DMS153 treated with DMSO at 0.1 percent for 48 hours (cell line): ENCODE data around the gene MRPS16.
"Not testable (repeated sequence)": the region's sequence is repeated elsewhere in the genome, so short reads cannot be mapped to it uniquely, and the experiment has no call there.

Source experiments
- DNase-seq: peaks from one replicate; lab custom pipeline; 2025; ENCODE audit not compliant: unreplicated experiment; lab: John Stamatoyannopoulos, UW

The MRPS16 gene

DNA sequence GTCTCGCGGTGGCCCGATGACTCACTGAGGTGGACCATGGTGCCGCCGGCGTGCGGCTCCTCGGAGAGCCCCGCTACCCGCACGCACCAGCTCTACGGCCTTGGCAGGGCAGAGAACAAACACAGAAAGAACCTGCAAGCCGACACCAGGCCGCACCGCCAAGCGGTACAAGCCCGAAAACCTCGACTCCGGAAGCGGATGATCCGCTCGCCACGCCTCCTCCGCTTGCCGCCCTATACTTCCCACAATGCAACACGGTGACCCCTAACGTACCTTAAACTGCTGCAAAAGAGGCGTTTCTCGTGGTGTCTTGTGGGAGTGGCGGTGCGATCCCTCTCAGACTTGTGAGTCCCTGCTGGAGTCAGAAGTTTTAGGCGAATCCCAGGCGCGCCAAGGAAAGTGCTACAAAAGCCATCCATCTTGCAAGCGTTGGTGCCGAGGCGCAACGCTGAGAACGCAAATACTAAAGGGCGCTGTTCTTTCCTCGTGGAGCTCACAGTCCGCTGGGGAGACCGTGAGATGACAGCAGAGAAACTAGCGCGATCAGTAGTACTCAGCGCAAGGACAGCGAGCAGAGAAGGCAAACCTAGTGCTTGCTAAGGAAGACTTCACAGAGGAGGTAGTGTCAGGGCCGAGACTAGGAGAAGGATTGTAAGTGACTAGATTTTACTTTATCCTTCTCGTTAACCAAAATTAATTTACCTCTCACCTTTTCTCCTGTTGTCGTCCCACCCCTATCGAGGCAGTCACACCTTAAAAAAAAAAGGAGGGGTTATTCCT lies at the start of gene MRPS16:
Gene MRPS16, minus strand, starts transcription at position 200 of the 780 bp plus-strand sequence. Its CDS starts 162 bp downstream, at position 38.
- DNase-seq: peak; percentile 94

DNA sequence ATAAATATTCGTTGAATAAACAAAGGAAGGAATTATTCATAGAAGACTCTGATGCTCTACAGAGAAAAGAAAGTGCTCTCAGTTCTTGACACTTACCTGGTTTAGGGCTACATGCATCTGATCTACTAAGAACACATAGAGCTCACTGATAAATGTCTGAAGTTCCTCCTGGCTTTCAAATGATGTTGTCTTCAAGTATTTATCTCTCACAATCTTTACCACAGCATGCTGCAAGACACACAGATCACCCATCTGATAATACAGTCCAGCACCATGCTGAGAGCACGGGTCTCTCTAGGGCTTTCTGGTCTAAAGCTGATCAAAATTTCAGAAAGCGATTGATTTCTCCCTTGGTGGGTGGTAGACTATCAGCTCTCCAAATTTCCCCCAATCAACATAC lies 44.5 kb upstream of the MRPS16 start:
- DNase-seq: no peak

DNA sequence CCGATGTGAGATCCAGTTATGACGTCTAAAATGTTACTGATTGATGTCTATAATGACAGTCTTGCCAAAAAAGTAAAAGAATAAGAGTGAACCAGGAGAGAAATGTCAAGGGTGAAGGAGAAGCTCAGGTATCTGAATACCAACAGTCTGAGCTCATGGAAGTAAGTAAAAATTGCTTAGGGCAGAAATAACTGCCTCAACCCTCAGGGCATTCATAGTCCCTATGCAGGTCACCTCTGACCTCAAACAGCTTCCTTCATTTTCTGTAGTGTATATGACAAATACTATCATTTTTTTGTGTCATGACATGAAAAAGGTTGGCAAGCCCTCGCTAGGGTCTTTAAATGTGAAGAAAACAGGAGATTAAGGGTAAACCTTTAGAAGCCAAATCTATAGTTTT lies 41.0 kb upstream of the MRPS16 start:
- DNase-seq: no peak

DNA sequence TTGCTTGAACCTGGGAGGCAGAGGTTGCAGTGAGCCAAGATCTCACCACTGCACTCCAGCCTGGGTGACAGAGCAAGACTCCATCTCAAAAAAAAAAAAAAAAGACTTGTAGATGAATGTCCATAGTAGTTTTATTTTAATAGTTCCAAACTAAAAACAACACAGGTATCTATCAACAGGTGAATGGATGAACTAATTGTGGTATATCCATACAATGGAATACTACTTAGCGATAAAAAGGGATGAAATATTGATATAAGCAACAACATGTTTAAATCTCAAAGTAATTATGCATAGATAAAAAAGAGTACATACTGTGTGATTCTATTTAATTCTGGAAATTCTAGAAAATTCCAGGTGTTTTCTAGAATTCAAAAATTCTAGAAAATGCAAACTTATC lies 37.5 kb upstream of the MRPS16 start:
- DNase-seq: no peak

DNA sequence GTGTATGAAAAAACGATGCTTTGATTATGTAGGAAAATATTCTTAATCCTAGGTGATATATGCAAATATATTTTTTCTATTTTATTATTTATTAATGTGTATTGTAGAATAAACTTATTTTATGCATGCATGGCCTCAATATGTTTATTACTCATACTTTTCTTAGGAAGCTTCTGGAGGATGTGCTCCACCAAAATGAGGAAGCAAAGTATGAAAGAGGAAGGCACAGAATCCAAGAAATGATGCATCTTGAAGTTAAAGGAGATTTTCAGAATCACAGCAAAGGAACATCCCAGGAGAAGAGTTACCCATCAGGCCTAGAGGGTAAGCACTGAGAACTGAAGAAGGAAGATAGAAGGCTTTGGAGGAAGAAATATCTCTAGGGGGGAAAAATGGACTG lies 35.0 kb upstream of the MRPS16 start:
- DNase-seq: no peak

DNA sequence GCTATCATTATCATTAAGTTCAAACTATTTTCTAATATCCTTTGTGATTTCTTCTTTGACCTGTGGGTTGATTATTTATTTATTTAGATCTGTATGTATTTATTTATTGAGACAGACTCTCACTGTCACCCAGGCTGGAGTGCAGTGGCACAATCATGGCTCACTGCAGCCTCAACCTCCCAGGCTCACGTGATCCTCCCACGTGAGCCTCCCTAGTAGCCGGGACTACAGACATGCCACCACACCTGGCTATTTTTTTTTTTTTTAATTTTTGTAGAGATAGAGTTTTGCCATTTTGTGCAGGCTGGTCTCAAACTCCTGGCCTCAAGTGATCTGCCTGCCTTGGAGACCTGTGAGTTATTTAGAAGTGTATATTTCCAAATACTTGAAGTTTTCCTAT lies 28.7 kb upstream of the MRPS16 start:
- no peak for DNase-seq

DNA sequence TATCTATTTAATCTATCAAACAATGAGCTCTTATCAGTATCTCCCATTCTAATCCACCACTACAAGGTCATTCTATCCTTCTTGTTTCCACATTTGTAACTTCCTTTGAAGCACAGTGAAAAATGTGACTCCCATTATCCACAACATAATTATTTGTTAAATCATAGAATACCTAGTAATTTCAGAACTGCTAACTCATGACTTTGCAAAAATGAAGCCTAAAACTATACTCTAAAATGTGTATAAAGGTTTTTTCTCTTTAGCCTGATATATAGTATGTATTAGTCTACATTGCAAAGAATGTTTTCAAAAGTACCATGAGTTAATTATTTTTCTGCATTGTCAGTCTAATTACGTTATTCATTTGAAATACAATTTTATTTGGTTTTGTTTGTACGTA lies 12.0 kb upstream of the MRPS16 start:
- no peak for DNase-seq

DNA sequence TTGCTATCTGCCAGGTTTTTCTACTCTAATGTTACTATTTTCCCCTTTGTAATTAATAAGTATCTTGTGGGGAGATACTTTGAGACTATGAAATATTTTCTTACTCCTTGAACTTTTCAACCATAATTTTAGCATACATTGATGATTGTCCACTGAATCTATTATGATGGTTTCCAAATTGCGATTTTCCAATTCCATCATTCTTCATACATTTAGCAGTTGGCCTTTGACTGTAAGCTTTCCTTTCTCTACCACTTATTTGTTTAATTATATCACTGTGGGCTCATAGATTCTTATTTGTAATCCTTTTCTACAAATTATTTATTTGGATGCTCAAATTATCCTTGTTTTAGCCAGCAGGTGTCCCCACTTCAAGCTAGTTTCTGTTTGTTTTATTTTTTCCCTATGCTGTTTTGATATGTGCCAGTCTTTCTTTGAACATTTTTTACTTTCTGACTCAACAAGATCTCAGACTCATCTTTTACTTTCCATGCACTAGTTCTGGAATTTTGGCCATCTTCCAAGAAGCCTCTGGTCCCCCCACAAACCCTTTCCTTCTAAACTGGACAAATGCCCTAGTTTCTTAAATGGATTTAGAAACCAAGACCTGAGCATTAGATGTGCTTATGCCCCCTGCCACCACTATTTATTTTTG lies 11.4 kb upstream of the MRPS16 start:
- no peak for DNase-seq

DNA sequence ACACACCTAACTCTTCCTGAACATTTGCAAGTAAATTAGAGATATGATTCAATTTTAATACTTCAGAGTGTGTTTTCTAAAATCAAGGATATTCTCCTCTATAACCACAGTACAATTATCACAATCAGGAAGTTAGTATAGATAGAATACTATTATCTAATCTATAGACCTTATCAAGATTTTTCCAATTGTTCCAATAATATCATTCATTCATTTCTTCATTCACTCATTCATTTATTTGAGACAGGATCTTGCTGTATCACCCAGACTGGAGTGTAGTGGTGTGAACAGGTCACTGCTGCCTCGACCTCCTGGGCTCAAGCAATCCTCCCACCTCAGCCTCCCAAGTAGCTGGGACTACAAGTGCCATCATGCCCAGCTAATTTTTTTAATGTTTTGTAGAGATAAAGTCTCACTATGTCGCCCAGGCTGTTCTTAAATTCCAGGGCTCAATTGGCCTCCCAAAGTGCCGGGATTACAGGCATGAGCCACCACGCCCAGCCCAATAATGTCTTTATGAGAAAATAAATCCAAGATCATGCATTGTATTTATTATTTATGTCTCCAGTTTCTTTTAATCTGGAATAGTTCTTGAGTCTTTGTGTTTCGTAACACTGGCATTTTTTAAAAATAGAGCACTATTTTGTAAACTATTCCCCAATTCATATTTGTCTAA lies 10.6 kb upstream of the MRPS16 start:
- no peak for DNase-seq

DNA sequence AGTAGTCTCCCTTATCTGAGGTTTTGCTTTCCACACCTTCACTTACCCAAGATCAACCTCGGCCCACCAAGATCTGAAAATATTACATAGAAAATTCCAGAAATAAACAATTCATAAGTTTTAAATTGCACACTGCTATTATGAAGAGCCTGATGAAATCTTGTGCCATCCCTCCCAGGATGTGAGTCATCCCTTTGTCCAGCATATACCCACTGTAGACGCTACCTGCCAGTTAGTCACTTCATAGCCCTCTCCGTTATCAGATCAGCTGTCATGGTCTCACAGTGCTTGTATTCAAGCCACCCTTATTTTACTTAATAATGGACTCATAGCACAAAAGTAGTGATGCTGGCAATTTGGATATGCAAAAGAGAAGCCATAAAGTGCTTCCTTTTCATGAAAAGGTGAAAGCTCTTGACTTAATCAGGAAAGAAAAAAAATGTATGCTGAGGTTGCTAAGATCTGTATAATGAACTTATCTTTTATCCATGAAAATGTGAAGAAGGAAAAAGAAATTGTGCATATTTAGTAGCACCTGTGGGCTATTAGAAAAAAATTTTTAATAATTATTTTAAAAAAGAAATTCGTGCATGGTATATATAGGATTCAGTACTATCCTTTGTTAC lies 9.8 kb upstream of the MRPS16 start:
- DNase-seq: no peak

DNA sequence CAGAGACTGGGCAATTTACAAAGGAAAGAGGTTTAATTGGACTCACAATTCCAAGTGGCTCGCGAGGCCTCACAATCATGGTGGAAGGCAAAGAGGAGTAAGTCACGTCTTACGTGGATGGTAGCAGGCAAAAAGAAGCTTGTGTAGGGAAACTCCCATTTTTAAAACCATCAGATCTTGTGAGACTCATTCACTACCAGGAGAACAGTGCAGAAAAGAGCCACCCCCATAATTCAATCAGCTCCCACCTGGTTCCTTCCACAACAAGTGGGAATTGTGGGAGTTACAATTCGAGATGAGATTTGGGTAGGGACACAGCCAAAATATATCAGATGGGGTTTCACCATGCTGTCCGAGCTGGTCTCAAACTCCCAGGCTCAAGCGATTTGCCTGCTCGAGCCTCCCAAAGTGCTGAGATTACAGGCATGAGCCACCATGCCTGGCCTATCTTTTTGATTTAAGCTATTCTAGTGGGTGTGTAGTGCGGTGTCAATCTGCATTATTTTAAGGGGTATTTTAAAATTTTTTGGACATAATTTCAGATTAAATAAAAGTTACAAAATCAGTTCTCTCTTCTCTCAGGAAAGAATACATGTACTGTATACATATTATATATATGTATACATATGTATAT lies 9.0 kb upstream of the MRPS16 start:
- DNase-seq: no peak

DNA sequence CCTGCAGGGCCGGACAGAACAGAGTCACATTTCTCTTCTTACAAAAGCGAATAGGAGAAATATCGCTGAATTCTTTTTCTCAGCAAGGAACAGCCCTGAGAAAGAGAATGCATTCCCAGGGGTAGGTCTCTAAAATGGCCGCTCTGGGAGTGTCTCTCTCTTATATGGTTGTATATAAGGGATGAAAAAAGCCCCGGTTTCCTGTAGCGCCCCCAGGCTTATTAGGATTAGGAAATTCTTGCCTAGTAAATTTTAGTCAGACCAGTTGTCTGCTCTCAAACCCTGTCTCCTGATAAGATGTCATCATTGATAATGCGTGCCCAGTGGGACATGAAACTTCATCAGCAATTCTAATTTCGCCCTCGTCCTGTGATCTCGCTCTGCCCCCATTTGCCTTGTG lies 6.2 kb upstream of the MRPS16 start:
- DNase-seq: not testable (repeated sequence)

DNA sequence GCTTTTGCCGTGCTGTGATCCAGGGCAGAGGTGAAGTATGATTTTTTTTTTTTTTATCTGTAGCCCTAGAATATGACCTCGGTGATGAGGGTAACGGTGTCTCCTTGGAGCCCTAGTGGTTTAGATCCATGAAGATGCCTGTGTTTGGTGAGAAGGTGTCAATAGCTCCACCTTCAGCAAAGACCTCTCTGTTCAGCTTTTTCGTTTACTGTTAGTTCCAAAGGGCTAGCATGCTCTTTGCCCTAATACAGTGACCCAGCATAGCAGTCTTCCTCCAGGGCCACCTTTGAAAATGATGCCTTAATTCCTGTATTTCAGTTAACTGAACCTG lies 746 bp upstream of the MRPS16 start:
- DNase-seq: no peak

DNA sequence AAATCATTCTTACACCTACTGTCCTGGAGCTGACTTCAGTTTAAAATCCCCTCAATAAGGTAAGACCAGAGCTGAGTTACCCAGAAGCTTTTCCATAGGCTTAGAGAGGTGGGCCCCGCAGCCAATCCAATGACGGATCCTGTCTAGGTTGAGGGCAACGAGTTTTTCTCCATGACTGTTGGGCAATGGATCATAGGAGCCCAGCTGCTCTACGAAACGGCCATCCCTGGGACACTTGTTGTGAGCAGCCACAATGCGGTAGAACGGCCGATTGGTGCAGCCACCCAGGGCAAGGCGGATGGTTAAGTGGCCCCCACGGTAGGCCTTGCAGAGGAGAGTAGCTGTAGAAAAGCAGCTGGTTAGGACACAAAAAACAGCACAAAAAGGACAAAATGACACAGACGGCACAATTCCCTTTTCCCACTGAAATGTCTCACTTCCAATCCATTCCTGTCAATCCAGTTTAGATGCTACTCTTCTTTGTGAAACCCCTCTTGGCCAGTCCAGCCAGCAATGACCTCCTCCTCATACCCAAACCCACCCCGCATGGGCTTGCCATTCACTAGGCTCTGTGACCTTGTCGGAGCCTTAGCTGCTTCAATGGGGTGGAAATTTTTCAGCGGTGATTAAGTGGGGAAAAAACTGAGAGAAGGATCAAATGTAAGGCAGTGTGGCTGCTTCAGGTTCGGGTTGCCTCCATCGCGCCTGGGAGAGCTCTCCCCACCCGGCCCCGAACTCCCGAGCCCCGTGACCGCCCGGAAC lies 580 bp downstream of the MRPS16 start:
- DNase-seq: no peak

DNA sequence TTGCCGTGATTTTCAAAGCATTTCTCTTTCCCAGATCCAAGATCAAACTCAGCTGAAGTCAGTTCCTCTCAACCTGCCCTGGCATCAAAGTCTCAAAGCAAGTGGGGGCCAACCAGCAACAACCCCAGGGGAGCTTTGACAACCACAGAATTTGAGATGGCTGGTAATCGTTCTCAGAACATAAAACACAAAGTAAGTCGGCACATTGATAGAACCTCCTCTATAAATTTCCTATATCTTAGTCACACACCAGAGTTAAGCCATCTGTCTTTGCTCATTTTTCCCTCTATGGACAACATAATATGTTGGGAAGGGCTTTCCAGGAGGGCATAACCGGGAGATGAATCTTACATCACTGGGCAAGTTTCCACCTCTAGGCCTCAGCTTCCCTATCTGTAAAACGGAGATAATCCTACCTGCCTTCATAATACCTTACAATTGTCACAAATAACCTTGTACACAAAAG lies 4.2 kb downstream of the MRPS16 start:
- no peak for DNase-seq

DNA sequence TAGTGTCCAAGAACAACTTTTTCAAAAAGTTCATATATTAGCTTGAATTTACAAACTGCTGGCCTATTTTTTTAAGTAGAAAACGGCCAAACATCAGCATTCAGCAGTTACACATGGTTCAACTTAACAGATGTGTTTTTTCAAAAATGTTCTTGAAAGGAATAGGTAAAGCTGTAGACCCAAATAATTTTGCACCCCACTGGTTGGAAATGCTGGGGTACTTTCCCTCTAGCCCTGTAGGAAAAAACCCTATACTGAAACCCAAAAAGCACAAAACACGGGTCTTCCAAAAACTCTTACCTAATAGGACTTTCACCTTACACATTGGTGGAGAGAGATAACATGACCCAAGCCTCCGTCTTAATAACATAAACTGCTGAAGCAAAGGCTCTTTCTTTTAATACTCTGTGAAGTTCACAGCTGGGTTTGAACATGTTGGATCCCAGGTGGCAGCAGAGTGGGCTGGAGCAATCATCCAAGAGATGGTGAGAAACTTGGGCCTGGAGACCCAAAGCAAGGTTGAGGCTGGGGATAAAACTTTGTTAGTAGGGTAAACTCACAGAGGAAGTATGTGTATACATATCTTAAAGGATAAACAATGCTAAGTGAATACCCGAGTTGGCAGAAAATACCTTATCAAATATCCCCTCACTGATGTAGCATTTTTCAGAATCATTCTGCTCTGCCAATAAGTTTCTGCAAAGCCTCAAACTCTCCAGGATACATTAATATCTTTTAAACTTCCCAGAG lies 4.8 kb downstream of the MRPS16 start:
- no peak for DNase-seq

DNA sequence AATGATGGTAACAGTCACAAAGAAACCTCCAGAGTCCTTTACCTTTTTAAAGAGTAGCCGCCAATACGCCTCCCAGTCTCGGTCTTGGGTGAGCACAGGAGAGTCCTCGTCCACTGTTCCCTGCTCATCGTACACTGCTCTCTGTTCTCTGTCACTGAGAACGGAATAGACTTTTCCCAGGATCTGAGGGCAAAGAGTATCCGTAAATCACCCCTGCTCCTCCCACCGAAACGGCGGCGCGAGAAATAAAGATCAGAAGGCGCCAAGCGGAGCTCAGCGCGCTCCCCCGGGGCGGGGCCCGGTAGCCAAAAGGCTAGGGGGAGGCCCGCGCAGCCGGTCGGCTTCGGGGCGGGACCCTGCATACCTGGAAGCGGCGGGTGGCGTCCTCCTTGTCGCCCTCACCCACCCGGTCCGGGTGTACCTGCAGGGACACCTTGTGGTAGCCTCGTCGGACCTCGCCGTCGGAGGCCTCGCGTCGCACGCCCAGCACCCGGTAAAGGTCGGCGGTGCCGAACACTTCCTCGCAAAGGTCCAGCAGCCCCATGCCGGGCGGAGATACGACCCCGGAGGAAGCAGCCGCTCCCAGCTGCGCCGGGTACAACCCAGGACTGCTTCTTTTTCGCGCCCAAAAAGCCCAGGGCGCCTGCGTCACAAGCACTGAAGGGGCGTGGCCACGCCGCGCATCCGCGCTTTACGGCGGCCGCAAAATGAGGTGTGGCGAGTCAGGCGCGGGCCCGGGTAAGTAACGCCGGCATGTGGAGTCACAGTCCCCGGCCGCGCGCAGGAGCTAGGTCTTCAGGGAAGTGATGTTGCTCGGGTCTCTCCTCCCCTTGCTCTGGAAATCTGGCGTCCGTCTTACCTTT lies 5.6 kb downstream of the MRPS16 start, which contains the start of gene DNAJC9:
Gene DNAJC9, minus strand, starts transcription at position 610 of the 863 bp plus-strand sequence. Its CDS starts 66 bp downstream, at position 544.
- DNase-seq: peak; percentile 86

DNA sequence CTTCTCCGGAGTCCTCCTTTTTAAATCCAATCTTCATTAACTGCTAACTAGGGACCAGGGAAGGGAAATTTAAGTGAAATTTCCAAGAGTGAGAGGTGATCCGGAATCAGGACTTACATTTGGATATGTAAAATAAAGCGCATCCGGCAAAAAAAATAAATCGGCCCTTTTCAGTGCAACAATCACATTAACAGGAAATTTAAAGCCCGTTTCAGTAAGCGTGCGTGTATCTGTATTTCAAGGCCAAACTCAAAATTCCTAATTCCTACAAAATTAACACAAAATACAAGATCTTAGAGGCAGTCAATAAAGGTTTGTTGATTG lies 6.2 kb downstream of the MRPS16 start:
- DNase-seq: no peak
